HG03066 (cell line): ENCODE data around the gene FALEC.
A peak's percentile ranks its signal among the peaks of the same experiment; 100 is the strongest.
"Not testable (repeated sequence)": the region's sequence is repeated elsewhere in the genome, so short reads cannot be mapped to it uniquely, and the experiment has no call there.

Experiments
- ATAC-seq: cut with Tn5 transposase; IDR thresholded peaks from one replicate; pipeline ENCODE4 v1.9.1; 2021; ENCODE audit warnings: low read depth; ENCODE audit not compliant: unreplicated experiment

FALEC gene

GRCh38 chr1:150557065-150557600 lies 41.6 kb downstream of the FALEC start:
- ATAC-seq = no peak

GRCh38 chr1:150557813-150558212 lies 42.3 kb downstream of the FALEC start:
- ATAC-seq = no peak

GRCh38 chr1:150558303-150558704 lies 42.8 kb downstream of the FALEC start:
- ATAC-seq = no peak

- no peak for ATAC-seq
Observed at GRCh38 chr1:150558761-150559655, 43.5 kb downstream of the FALEC start.

- no peak for ATAC-seq
Observed at GRCh38 chr1:150559656-150560010, 44.1 kb downstream of the FALEC start.

- ATAC-seq = no peak
Observed at GRCh38 chr1:150560011-150560438, 44.5 kb downstream of the FALEC start.

- peak; percentile 41 for ATAC-seq
Observed at GRCh38 chr1:150560576-150561253, 45.2 kb downstream of the FALEC start.

GRCh38 chr1:150561254-150561973 lies 45.9 kb downstream of the FALEC start:
- peak; percentile 22 for ATAC-seq

GRCh38 chr1:150561974-150562445 lies 46.5 kb downstream of the FALEC start:
- ATAC-seq = peak; percentile 34

GRCh38 chr1:150562446-150563339 lies 47.1 kb downstream of the FALEC start:
- ATAC-seq = peak; percentile 34

GRCh38 chr1:150563340-150564038 lies 47.9 kb downstream of the FALEC start:
- ATAC-seq = no peak

GRCh38 chr1:150564051-150564991 lies 48.8 kb downstream of the FALEC start:
- ATAC-seq = no peak

- ATAC-seq = not testable (repeated sequence)
Observed at GRCh38 chr1:150565240-150565991, 49.9 kb downstream of the FALEC start.

GRCh38 chr1:150566589-150567340 lies 51.2 kb downstream of the FALEC start:
- ATAC-seq = no peak

- no peak for ATAC-seq
Observed at GRCh38 chr1:150567341-150567716, 51.8 kb downstream of the FALEC start.

- ATAC-seq = no peak
Observed at GRCh38 chr1:150567717-150568593, 52.4 kb downstream of the FALEC start.
